H7 (cell line): Measurements from ENCODE around the gene MAPK4. TPM values are rescaled to one million over a fixed set of nuclear protein-coding genes. Genes with fewer than 3 reads are reported as not detected.

ENCODE experiments used
- DNase-seq: peaks from one replicate; pipeline ENCODE4 v3.0.0; 2012
- H3K27me3 ChIP-seq: 2 replicates; pipeline ENCODE4 v1.6.0; 2011; ENCODE audit warnings: mild to moderate bottlenecking, low read length; ENCODE audit not compliant: control insufficient read depth, insufficient read depth
- H3K36me3 ChIP-seq: replicated peaks from 2 replicates; pipeline ENCODE4 v1.5.1; 2011; ENCODE audit warnings: low read length; ENCODE audit not compliant: control insufficient read depth, insufficient read depth
- H3K4me3 ChIP-seq: 2 replicates; pipeline ENCODE4 v1.5.1; 2011; ENCODE audit warnings: low read depth, mild to moderate bottlenecking, control low read depth, low read length, moderate library complexity; ENCODE audit not compliant: insufficient read depth
- total RNA-seq: library from RNA; depleted of rRNA; stranded (reverse); fragments of >200 nt; shearing (Covaris generic); gene quantifications from 2 replicates; pipeline ENCODE4 v1.2.3, GENCODE V29; 2014

Gene MAPK4
- total RNA-seq, 1 experiment from 2014 or later: 2.7 TPM

GRCh38 chr18:50623694-50624352 lies 63.9 kb downstream of the MAPK4 start:
- H3K27me3 ChIP-seq: no peaks in the 10 kb centered on the region
- no peaks in the 10 kb centered on the region for H3K36me3 ChIP-seq
- DNase-seq: no peak
- no peak overlapping the region for H3K4me3 ChIP-seq

DNA sequence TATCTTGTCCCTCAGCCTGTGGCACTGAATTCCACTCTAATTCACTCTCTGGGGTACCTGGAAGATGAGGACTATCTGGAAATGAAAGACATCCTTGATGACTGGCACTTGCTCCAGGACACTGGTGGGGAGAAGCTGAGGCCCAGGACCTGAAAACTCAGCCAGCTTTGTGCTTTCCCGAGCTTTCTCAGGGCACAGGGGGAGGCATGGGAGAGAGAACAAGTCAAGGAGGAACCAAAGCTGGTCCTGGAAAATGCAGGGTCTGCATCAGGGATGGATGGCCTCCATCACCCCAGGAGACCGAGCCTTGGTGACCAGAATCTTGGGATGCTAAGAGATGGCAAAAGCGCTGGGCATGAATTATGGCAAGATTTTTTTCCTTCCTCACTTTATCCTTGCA lies 65.1 kb downstream of the MAPK4 start:
- no peak overlapping the region for H3K4me3 ChIP-seq
- H3K27me3 ChIP-seq: no peaks in the 10 kb centered on the region
- no peak for DNase-seq
- H3K36me3 ChIP-seq: no peaks in the 10 kb centered on the region

GRCh38 chr18:50626317-50626716 lies 66.4 kb downstream of the MAPK4 start:
- Histone ChIP-seq H3K27me3 (no peaks in the 10 kb centered on the region), H3K36me3 (no peaks in the 10 kb centered on the region)
- no peak for DNase-seq

DNA sequence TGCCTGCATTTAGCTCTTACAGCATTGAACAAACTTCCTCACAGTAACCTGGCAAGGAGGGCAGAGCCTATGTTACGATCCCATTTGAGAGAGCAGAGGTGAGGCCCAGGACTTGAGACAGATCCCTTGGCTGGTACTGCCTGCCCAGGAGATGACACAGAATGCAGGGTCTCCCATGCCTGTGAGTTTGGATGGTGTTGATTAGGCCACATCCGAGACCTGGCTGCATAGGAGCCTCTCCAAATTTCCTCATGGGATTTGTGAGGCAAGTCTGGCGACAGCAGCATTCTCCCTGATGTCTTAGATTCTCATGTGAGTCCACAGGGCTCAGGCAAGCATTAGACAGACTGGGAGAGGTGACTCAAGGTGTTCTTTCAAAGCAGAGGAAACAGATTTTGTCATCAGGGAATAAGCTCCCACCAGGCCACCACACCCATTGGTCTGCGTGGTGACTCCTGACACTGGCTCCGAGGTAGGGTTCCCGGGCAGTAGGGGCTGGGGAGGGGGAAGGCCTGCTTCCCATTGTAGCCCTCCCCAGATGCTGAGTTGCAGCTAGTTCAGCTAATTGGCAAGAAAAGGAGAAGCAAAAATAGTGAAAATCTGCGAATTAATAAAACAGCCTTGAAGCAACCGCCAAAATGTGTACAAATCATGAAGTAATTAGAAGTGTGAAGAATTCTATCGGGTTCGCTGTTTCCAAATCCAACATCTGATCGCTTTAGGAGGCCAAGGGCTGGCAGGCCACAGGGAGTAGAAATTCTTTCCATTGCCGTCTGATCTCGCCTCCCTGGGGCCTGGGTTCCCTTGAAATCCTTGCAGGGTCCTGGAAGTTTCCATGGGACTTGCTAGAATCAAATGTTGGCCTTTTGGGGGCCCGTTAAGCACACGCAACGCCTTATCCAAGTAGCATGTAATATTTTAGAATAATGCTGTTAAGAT lies 68.0 kb downstream of the MAPK4 start:
- H3K36me3 ChIP-seq: no peaks in the 10 kb centered on the region
- DNase-seq: no peak
- no peaks in the 10 kb centered on the region for H3K27me3 ChIP-seq
- no peak overlapping the region for H3K4me3 ChIP-seq

More at GRCh38 chr18:50626317-50626716, 66.4 kb downstream of the MAPK4 start:
- no peak overlapping the region for H3K4me3 ChIP-seq

DNA sequence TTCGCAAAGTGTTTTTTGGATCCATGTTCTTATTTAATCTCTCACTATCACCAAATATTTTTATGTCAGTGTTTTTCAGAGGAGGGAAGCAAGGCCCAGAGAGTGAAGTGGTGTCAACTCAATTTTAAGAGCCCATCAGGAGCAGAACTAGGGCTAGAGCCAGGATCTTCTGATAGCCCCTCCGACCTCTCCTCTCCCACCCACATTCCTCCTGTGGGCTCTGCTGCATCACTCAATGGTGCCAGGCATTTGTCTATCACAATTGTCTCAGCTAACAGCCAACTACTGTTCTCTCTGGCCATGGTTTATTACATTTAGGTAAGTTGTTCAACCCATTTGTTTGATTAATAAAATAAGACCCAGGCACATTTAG lies 68.6 kb downstream of the MAPK4 start:
- no peak overlapping the region for H3K4me3 ChIP-seq
- H3K36me3 ChIP-seq: no peaks in the 10 kb centered on the region
- H3K27me3 ChIP-seq: no peaks in the 10 kb centered on the region
- no peak for DNase-seq

DNA sequence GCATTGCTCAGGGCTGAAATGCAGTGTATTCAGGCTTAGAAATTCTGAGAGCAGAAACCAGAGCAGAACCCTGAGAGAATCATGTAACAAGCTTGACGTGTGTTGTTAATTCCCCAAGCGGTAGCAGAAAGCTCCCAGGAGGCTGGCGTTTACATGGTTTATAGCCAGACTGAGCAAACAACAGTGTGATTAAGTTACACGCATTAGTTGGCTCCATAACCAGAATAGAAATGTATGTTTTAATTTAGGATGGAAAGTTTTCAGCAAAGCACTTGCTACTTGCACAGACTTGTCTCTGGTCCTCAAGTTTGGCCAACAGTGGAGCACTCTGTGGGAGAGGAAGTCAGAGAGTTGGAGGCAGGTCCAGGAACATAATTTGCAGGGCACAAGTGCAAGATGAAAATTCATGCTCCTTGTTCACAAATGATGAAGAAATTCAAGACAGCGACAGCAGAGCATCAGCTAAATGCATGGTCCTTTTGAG lies 69.3 kb downstream of the MAPK4 start:
- no peak for DNase-seq
- Histone ChIP-seq H3K36me3 (no peaks in the 10 kb centered on the region), H3K27me3 (no peaks in the 10 kb centered on the region), H3K4me3 (no peak overlapping the region)

DNA sequence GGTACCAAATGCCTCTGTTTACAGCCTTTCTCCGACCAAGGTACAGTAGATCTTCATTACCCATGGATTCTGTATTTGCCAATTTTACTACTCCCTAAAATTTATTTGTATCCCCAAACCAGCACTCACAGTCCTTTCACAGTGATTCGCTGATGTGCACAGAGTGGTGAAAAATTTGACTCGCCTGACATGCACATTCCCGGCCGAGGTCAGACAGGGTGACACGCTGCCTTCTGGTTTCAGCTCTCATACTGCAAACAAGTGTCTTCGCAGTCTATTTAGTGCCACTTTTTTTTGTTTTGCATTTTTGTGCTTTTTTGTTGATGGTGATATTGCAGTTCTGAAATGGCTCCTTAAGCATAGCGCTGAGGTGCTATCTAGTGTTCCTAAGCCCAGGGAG lies 71.0 kb downstream of the MAPK4 start:
- Histone ChIP-seq H3K4me3 (no peak overlapping the region), H3K36me3 (no peaks in the 10 kb centered on the region), H3K27me3 (no peaks in the 10 kb centered on the region)
- DNase-seq: no peak

GRCh38 chr18:50632895-50633515 lies 73.1 kb downstream of the MAPK4 start:
- Histone ChIP-seq H3K4me3 (no peak overlapping the region), H3K27me3 (no peaks in the 10 kb centered on the region), H3K36me3 (no peaks in the 10 kb centered on the region)
- no peak for DNase-seq

GRCh38 chr18:50633992-50634391 lies 74.1 kb downstream of the MAPK4 start:
- H3K27me3 ChIP-seq: no peaks in the 10 kb centered on the region
- H3K36me3 ChIP-seq: no peaks in the 10 kb centered on the region
- DNase-seq: no peak
- H3K4me3 ChIP-seq: no peak overlapping the region

- no peak for DNase-seq
- no peak overlapping the region for H3K4me3 ChIP-seq
- H3K27me3 ChIP-seq: no peaks in the 10 kb centered on the region
- no peaks in the 10 kb centered on the region for H3K36me3 ChIP-seq
Observed at GRCh38 chr18:50636366-50637057, 76.6 kb downstream of the MAPK4 start.

DNA sequence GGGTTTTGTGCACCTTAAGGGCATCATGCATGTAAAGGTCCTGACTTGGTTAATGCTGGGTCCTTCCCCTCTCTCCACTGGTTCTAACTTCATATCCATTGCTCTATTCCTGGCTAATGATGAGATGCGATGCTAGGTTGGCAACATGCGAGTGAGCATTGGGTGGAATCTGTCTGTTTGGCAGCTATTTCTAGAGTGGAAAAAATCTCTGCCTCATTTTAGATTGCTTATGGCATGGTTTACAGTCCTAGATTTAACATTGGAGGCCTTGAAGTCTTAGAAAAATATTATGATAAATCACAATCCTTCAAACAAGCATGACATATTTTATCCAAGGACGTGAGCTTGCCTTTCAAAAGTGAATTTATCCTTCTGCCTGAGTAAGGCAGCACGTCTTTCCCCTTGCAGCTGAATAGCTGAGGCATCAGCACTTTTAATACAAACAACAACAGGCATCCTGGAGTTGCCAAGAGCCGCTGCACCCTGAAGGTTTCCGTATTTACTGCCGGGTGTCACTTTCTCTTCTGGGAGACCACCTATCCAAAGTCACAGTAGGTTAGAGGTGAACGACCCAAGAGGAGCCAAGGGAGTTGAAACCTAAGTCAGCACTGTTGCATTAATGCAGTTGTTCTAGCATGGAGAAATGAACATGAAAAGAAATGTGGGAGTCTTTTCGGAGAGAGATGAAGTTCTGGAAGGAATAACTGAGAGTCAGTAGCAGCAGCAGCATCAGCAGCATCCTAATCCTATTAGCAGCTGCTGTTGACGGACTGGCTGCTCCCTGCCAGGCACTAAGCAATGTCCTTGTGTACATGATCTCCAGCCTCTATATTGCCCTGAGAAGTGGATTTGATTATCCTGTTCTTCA lies 78.4 kb downstream of the MAPK4 start:
- Histone ChIP-seq H3K27me3 (no peaks in the 10 kb centered on the region), H3K36me3 (no peaks in the 10 kb centered on the region)
- DNase-seq: no peak

GRCh38 chr18:50638884-50639420 lies 79.1 kb downstream of the MAPK4 start:
- no peaks in the 10 kb centered on the region for H3K36me3 ChIP-seq
- H3K4me3 ChIP-seq: no peak overlapping the region
- no peaks in the 10 kb centered on the region for H3K27me3 ChIP-seq
- peak; percentile 63 for DNase-seq

More for the DNA sequence above, 78.4 kb downstream of the MAPK4 start:
- no peak overlapping the region for H3K4me3 ChIP-seq

DNA sequence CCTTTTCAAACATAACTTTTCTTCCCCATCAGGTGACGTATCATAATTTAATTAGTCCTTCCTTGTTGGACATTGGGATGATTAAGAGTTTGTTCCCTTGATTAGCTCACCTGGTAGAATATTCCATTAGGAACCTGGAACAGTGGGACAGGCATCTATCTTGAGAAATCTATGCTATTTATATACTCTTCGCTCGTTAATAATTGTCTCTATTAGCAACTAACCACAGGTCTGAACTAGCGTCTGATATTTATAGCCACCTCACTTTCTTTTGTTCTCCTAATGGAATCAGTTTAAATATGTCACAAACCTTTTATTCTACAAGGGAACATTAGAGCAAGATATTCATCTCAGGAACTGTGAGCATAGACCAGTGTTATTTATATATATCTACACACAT lies 79.8 kb downstream of the MAPK4 start:
- Histone ChIP-seq H3K36me3 (no peaks in the 10 kb centered on the region), H3K4me3 (no peak overlapping the region), H3K27me3 (no peaks in the 10 kb centered on the region)
- DNase-seq: no peak
